DOHH2 (cell line): ENCODE results near the gene TNFRSF9.

Experiments
- H3F3A ChIP-seq: fragments of 200-600 bp; sonication (generic), shearing (Covaris generic); 2 replicates; pipeline ENCODE4 v1.6.0; 2016; ENCODE audit warnings: antibody characterized with exemption, mild to moderate bottlenecking; ENCODE audit not compliant: control insufficient read depth, insufficient read depth
- H3K27ac ChIP-seq: fragments of 200-600 bp; sonication (generic); 2 replicates; pipeline ENCODE4 v1.5.1; 2014; ENCODE audit warnings: low read depth, mild to moderate bottlenecking, low read length, moderate library complexity
- H3K27me3 ChIP-seq: fragments of 200-600 bp; sonication (generic); 2 replicates; pipeline ENCODE4 v1.6.1; 2014; ENCODE audit warnings: mild to moderate bottlenecking, low read length, mixed read lengths; ENCODE audit not compliant: control insufficient read depth
- H3K36me3 ChIP-seq: fragments of 200-600 bp; sonication (generic); 2 replicates; pipeline ENCODE4 v1.6.1; 2014; ENCODE audit warnings: mild to moderate bottlenecking, low read length, moderate library complexity, mixed read lengths; ENCODE audit not compliant: control insufficient read depth
- H3K4me1 ChIP-seq: fragments of 200-600 bp; sonication (generic); 2 replicates; pipeline ENCODE4 v1.6.1; 2014; ENCODE audit warnings: mild to moderate bottlenecking, low read length, mixed read lengths; ENCODE audit not compliant: control insufficient read depth
- H3K4me2 ChIP-seq: fragments of 200-600 bp; sonication (generic); 2 replicates; pipeline ENCODE4 v1.6.0; 2014; ENCODE audit warnings: mild to moderate bottlenecking, low read length, moderate library complexity
- H3K4me3 ChIP-seq: fragments of 200-600 bp; sonication (generic); 2 replicates; pipeline ENCODE4 v1.5.1; 2014; ENCODE audit warnings: mild to moderate bottlenecking, low read length, mixed read lengths
- H3K79me2 ChIP-seq: fragments of 200-600 bp; sonication (generic); 2 replicates; pipeline ENCODE4 v1.6.1; 2014; ENCODE audit warnings: mild to moderate bottlenecking, low read length, mixed read lengths; ENCODE audit not compliant: control insufficient read depth
- H3K9me2 ChIP-seq: fragments of 200-600 bp; sonication (generic); replicated peaks from 2 replicates; pipeline ENCODE4 v1.6.1; 2014; ENCODE audit warnings: mild to moderate bottlenecking, low read length, mixed read lengths; ENCODE audit not compliant: control insufficient read depth
- H3K9me3 ChIP-seq: fragments of 200-600 bp; sonication (generic); 2 replicates; pipeline ENCODE4 v1.6.1; 2014; ENCODE audit warnings: antibody characterized with exemption, low read length, mixed read lengths; ENCODE audit not compliant: control insufficient read depth, insufficient read depth
- H4K20me1 ChIP-seq: fragments of 200-600 bp; sonication (generic); 2 replicates; pipeline ENCODE4 v1.6.0; 2014; ENCODE audit warnings: low read depth, mild to moderate bottlenecking, antibody characterized with exemption, low read length, moderate library complexity; ENCODE audit not compliant: control insufficient read depth, insufficient read depth
- EZH2phosphoT487 ChIP-seq: fragments of 200-600 bp; sonication (generic); IDR thresholded peaks from 2 replicates; pipeline ENCODE4 v1.6.1; 2017; ENCODE audit warnings: borderline replicate concordance, mild to moderate bottlenecking, antibody characterized with exemption, low read length, moderate library complexity, mixed read lengths
- TF ChIP-seq, protein P1 (sequence below): fragments of 200-600 bp; sonication (generic); IDR thresholded peaks from one replicate; pipeline ENCODE4 v1.5.1; 2014; ENCODE audit warnings: antibody characterized with exemption, mild to moderate bottlenecking, low read depth, low read length; ENCODE audit not compliant: poor library complexity, severe bottlenecking

Gene TNFRSF9

DNA sequence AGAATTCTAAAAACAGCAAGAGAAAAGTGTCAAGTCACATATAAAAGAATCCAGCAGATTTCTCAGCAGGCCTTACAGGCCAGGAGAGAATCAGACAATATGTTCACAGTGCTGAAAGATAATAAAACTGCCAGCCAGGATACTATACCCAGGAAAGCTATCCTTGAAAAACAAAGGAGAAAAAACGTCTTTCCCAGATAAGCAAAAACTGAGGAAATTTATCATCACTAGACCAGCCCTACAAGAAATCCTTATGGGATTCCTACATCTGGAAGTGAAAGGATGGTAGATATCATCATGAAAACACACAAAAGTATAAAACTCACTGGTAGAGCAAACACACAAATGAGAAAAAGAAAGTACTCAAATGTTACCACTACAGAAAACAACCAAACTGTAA, 62.6 kb downstream of the TNFRSF9 start:
- no peak overlapping the region for H3K27ac ChIP-seq
- no peaks in the 10 kb centered on the region for H3K9me2 ChIP-seq
- no peaks in the 10 kb centered on the region for H3K36me3 ChIP-seq
- H3K79me2 ChIP-seq: no peaks in the 10 kb centered on the region
- no peaks in the 10 kb centered on the region for H4K20me1 ChIP-seq
- H3F3A ChIP-seq: no peaks in the 10 kb centered on the region
- no peak overlapping the region for H3K4me2 ChIP-seq
- H3K9me3 ChIP-seq: no peaks in the 10 kb centered on the region
- peaks cover 9% of the 10 kb centered on the region for H3K27me3 ChIP-seq
- H3K4me3 ChIP-seq: no peak overlapping the region
- no peaks in the 10 kb centered on the region for H3K4me1 ChIP-seq
- TF ChIP-seq, protein P1, sequence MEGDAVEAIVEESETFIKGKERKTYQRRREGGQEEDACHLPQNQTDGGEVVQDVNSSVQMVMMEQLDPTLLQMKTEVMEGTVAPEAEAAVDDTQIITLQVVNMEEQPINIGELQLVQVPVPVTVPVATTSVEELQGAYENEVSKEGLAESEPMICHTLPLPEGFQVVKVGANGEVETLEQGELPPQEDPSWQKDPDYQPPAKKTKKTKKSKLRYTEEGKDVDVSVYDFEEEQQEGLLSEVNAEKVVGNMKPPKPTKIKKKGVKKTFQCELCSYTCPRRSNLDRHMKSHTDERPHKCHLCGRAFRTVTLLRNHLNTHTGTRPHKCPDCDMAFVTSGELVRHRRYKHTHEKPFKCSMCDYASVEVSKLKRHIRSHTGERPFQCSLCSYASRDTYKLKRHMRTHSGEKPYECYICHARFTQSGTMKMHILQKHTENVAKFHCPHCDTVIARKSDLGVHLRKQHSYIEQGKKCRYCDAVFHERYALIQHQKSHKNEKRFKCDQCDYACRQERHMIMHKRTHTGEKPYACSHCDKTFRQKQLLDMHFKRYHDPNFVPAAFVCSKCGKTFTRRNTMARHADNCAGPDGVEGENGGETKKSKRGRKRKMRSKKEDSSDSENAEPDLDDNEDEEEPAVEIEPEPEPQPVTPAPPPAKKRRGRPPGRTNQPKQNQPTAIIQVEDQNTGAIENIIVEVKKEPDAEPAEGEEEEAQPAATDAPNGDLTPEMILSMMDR: no peak
- no peak for TF ChIP-seq EZH2phosphoT487

DNA sequence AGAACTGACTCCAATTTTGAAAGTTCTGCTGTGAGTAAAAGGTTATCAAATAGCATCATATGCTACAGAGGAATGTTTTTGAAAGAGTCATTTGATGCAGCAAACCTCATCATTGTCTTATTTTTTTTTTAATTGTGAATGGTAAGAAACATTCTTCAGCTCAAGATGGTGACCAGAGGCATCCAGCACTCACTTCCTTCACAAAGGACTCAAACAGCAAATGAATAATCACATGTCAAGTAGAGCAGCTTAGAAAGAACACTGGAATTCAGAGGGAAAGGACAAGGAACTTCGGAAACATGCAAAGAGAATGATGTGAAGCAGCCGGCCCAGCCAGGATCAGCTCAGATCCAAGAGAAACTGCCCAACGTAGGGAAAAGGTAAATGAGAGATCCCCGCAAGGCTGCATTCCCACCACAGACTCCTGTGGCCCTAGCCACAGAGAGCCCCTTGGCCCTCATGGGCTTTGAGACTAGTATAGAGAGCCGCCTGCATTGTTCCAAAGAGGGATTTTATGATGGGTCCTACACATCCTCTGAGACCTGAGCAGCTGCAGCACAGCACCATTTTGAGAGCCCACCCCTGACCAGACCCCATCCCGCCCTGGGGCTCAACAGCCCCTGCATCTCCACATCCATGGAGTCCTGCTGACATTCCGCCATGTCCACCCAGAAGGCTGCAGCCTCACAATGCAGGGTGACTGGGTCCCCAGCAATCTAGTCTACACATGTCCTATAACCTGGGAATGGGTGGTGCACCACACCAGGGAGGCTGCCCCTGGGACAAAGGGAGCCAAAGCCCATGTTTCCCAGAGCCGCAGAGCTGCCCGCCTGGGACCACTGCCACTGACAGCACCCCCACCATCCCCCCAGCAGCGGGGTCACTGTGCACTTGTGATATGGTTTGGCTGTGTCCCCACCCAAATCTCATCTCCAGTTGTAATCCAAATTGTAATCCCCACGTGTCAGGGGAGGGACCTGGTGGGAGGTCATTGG, 66.5 kb downstream of the TNFRSF9 start:
- no peaks in the 10 kb centered on the region for H3K36me3 ChIP-seq
- H3K4me3 ChIP-seq: no peak overlapping the region
- no peak overlapping the region for H3K4me2 ChIP-seq
- TF ChIP-seq, protein P1: no peak
- TF ChIP-seq EZH2phosphoT487: no peak
- no peaks in the 10 kb centered on the region for H4K20me1 ChIP-seq
- no peaks in the 10 kb centered on the region for H3K79me2 ChIP-seq
- no peaks in the 10 kb centered on the region for H3K9me3 ChIP-seq
- H3K27ac ChIP-seq: no peak overlapping the region
- no peaks in the 10 kb centered on the region for H3K9me2 ChIP-seq
- H3F3A ChIP-seq: no peaks in the 10 kb centered on the region
- H3K27me3 ChIP-seq: no peaks in the 10 kb centered on the region
- H3K4me1 ChIP-seq: no peaks in the 10 kb centered on the region

DNA sequence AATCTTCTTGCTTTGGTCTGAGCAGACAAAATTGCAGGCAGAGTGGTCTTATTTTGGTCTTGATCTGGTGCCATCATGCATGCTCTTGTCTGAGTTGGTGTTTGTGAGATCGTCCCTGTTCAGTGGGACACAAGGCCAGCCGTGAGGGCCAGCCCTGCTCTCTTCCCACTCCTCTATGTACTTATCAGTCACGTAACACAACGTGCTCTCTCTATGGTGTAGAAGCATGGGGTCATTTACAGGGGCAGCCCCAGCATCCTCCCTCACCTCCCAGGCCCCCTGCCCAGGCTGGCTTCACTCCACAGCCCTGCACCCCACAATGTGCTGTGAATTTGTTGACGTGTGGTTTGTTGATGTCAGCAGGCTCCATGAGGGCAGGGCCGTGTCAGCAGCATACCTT, 69.5 kb downstream of the TNFRSF9 start:
- Histone ChIP-seq H3K4me3 (no peak overlapping the region), H3K9me3 (no peaks in the 10 kb centered on the region), H3K4me2 (no peak overlapping the region), H3K36me3 (no peaks in the 10 kb centered on the region), H3K27me3 (no peaks in the 10 kb centered on the region), H3K27ac (no peak overlapping the region), H3K9me2 (no peaks in the 10 kb centered on the region), H4K20me1 (no peaks in the 10 kb centered on the region), H3F3A (no peaks in the 10 kb centered on the region), H3K79me2 (no peaks in the 10 kb centered on the region), H3K4me1 (no peaks in the 10 kb centered on the region)
- TF ChIP-seq EZH2phosphoT487: no peak
- TF ChIP-seq, protein P1: no peak
